Loucy (cell line): Measurements from ENCODE around the gene TMTC2.

Experiments used
- H2AFZ ChIP-seq: fragments of 200-600 bp; sonication (generic); 2 replicates; pipeline ENCODE4 v1.6.0; 2016; ENCODE audit warnings: antibody characterized with exemption, mild to moderate bottlenecking, low read length, moderate library complexity
- H3F3A ChIP-seq: fragments of 200-600 bp; 2 replicates; pipeline ENCODE4 v1.6.0; 2016; ENCODE audit warnings: antibody characterized with exemption, low read depth, mild to moderate bottlenecking
- H3K27me3 ChIP-seq: fragments of 200-600 bp; sonication (generic); 2 replicates; pipeline ENCODE4 v1.6.1; 2014; ENCODE audit warnings: low read length, mild to moderate bottlenecking; ENCODE audit not compliant: insufficient read depth, poor library complexity, severe bottlenecking
- H3K36me3 ChIP-seq: fragments of 200-600 bp; sonication (generic); 2 replicates; pipeline ENCODE4 v1.6.1; 2016; ENCODE audit warnings: low read length; ENCODE audit not compliant: insufficient read depth
- H3K4me1 ChIP-seq: fragments of 200-600 bp; sonication (generic); 2 replicates; pipeline ENCODE4 v1.5.1; 2014; ENCODE audit warnings: low read length, mild to moderate bottlenecking; ENCODE audit not compliant: insufficient read depth, poor library complexity, severe bottlenecking
- H3K4me2 ChIP-seq: fragments of 200-600 bp; sonication (generic); 2 replicates; pipeline ENCODE4 v1.6.0; 2014; ENCODE audit warnings: antibody characterized with exemption, low read length, low read depth, mild to moderate bottlenecking; ENCODE audit not compliant: poor library complexity, severe bottlenecking
- H3K4me3 ChIP-seq: fragments of 200-600 bp; sonication (generic); 2 replicates; pipeline ENCODE4 v1.5.1; 2014; ENCODE audit warnings: low read length, mild to moderate bottlenecking, mixed read lengths; ENCODE audit not compliant: poor library complexity, severe bottlenecking
- H3K79me2 ChIP-seq: fragments of 200-600 bp; sonication (generic); 2 replicates; pipeline ENCODE4 v1.6.1; 2014; ENCODE audit warnings: low read length; ENCODE audit not compliant: insufficient read depth
- H3K9ac ChIP-seq: fragments of 200-600 bp; sonication (generic); 2 replicates; pipeline ENCODE4 v1.6.0; 2014; ENCODE audit warnings: mild to moderate bottlenecking, low read depth, low read length, moderate library complexity; ENCODE audit not compliant: poor library complexity, severe bottlenecking
- H3K9me2 ChIP-seq: fragments of 200-600 bp; sonication (generic); replicated peaks from 2 replicates; pipeline ENCODE4 v1.6.1; 2016; ENCODE audit warnings: low read depth, low read length, mixed read lengths
- H3K9me3 ChIP-seq: fragments of 200-600 bp; sonication (generic); 2 replicates; pipeline ENCODE4 v1.6.1; 2014; ENCODE audit warnings: mild to moderate bottlenecking, antibody characterized with exemption, low read length, low read depth; ENCODE audit not compliant: insufficient read depth
- H4K20me1 ChIP-seq: fragments of 200-600 bp; sonication (generic); 2 replicates; pipeline ENCODE4 v1.6.0; 2014; ENCODE audit warnings: antibody characterized with exemption, low read length, mild to moderate bottlenecking; ENCODE audit not compliant: insufficient read depth, poor library complexity, severe bottlenecking
- EZH2phosphoT487 ChIP-seq: fragments of 200-600 bp; IDR thresholded peaks from 2 replicates; pipeline ENCODE4 v1.6.1; 2018; ENCODE audit warnings: antibody characterized with exemption, mild to moderate bottlenecking, moderate library complexity, borderline replicate concordance
- TF ChIP-seq, protein P1 (sequence below): fragments of 200-600 bp; sonication (generic); conservative IDR thresholded peaks from 2 replicates; pipeline ENCODE4 v1.5.1; 2014; ENCODE audit warnings: mild to moderate bottlenecking, antibody characterized with exemption, low read length

Gene TMTC2

DNA sequence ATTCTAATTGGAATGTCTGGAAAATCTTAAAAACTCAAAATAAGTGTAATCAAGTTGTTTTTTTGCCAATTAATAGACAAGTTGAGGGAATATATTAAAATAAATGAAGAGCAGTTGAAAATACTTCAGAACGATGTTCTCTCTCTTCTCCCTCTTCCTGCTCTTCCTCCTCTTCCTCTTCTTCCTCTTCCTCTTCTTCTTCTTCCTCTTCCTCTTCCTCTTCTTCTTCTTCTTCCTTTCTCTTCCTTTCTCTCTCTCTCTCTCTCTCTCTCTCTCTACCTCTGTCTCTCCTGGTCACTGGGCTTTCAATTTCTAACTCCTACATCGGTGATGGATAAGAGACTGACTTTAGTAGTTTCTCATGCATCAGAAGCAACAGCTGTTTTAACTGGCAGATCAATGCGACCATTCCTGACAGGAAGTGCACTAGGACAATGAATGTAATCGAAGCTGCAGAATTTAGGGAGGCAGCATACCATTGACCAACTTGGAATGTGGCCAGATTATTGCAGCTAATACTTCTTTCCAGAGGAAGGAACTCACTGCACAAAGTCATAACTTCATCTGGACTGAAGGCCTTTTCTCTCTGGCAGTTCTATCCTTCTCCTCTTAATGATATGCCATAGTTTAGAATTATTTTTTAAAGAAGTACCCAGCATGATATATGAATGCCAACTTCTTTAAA, 13.8 kb upstream of the TMTC2 start:
- no peaks in the 10 kb centered on the region for H4K20me1 ChIP-seq
- no peak overlapping the region for H3K9ac ChIP-seq
- H3K9me2 ChIP-seq = no peaks in the 10 kb centered on the region
- no peak overlapping the region for H2AFZ ChIP-seq
- no peaks in the 10 kb centered on the region for H3K79me2 ChIP-seq
- TF ChIP-seq, protein P1, sequence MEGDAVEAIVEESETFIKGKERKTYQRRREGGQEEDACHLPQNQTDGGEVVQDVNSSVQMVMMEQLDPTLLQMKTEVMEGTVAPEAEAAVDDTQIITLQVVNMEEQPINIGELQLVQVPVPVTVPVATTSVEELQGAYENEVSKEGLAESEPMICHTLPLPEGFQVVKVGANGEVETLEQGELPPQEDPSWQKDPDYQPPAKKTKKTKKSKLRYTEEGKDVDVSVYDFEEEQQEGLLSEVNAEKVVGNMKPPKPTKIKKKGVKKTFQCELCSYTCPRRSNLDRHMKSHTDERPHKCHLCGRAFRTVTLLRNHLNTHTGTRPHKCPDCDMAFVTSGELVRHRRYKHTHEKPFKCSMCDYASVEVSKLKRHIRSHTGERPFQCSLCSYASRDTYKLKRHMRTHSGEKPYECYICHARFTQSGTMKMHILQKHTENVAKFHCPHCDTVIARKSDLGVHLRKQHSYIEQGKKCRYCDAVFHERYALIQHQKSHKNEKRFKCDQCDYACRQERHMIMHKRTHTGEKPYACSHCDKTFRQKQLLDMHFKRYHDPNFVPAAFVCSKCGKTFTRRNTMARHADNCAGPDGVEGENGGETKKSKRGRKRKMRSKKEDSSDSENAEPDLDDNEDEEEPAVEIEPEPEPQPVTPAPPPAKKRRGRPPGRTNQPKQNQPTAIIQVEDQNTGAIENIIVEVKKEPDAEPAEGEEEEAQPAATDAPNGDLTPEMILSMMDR = no peak
- no peak for TF ChIP-seq EZH2phosphoT487
- H3K27me3 ChIP-seq = no peaks in the 10 kb centered on the region
- H3F3A ChIP-seq = no peaks in the 10 kb centered on the region
- H3K4me2 ChIP-seq = no peak overlapping the region
- no peaks in the 10 kb centered on the region for H3K9me3 ChIP-seq
- no peak overlapping the region for H3K4me3 ChIP-seq
- no peaks in the 10 kb centered on the region for H3K4me1 ChIP-seq
- H3K36me3 ChIP-seq = no peaks in the 10 kb centered on the region

DNA sequence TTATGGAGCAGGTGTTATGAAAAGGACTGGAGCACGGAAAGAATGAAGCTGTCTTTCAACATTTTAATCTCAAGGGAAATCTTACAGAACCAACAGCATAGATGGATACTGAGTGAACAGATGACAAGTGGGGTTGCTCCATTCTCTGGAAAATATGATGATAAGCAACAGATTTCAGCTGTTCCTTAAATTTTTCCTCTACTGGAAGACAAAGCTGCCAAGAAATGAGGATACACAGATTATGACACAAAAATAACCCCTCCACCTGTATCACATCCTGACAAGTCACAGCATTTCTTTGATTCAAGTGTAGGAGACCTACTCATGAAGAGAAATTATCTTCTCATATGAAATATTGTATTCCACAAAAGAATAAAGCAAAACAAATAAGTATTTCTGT, 13.0 kb upstream of the TMTC2 start:
- Histone ChIP-seq H3K9me3 (no peaks in the 10 kb centered on the region), H4K20me1 (no peaks in the 10 kb centered on the region), H3K4me2 (no peak overlapping the region), H3K4me1 (no peaks in the 10 kb centered on the region), H3K9ac (no peak overlapping the region), H3F3A (no peaks in the 10 kb centered on the region), H3K9me2 (no peaks in the 10 kb centered on the region), H3K79me2 (no peaks in the 10 kb centered on the region), H2AFZ (no peak overlapping the region), H3K4me3 (no peak overlapping the region), H3K36me3 (no peaks in the 10 kb centered on the region), H3K27me3 (no peaks in the 10 kb centered on the region)
- TF ChIP-seq, protein P1 = no peak
- no peak for TF ChIP-seq EZH2phosphoT487

DNA sequence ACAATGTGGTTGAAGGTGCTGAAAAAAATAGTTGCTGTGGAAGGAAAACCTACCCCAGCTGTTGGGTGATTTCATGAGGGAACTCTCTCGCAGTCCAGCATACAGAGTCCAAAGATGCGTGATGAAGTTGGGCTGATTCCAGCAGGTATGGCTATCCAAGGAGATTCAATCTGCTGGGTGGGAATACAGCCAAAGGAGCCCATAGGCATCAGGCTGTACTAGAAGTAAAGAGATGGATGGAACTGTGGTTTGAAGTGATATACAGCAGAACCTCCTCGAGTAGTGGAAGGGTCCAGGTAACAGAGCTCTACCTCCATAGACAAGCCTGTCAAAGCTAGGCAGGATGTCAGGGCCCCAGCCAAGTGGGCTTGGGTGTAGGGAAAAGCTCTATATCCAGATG, 11.5 kb upstream of the TMTC2 start:
- no peaks in the 10 kb centered on the region for H3K9me3 ChIP-seq
- no peak overlapping the region for H3K9ac ChIP-seq
- H3F3A ChIP-seq = no peaks in the 10 kb centered on the region
- H4K20me1 ChIP-seq = no peaks in the 10 kb centered on the region
- H3K9me2 ChIP-seq = no peaks in the 10 kb centered on the region
- H3K79me2 ChIP-seq = no peaks in the 10 kb centered on the region
- H2AFZ ChIP-seq = no peak overlapping the region
- no peaks in the 10 kb centered on the region for H3K27me3 ChIP-seq
- H3K4me2 ChIP-seq = no peak overlapping the region
- H3K36me3 ChIP-seq = no peaks in the 10 kb centered on the region
- no peak for TF ChIP-seq EZH2phosphoT487
- TF ChIP-seq, protein P1 = no peak
- no peaks in the 10 kb centered on the region for H3K4me1 ChIP-seq
- no peak overlapping the region for H3K4me3 ChIP-seq
